ENCODE data around the gene ANKRD11. TPM values are rescaled to one million over a fixed set of nuclear protein-coding genes. Genes with fewer than 3 reads are reported as not detected.
A peak's percentile ranks its signal among the peaks of the same experiment; 100 is the strongest.

ANKRD11 gene
- total and polyA plus RNA-seq, 8 donors = 90.7 to 123 (median 98.4) TPM

GRCh38 chr16:89450537-89450936 is 39.8 kb downstream of the ANKRD11 start:
- no peaks in the 10 kb centered on the region for H3K36me3 ChIP-seq
- TF ChIP-seq CTCF (IDR thresholded peaks at IDR 0.05) = no peak
- DNase-seq (no peak), ATAC-seq (no peak)
- no peaks in the 10 kb centered on the region for H3K27me3 ChIP-seq
- no peaks in the 10 kb centered on the region for H3K9me3 ChIP-seq
- no peak overlapping the region for H3K27ac ChIP-seq
- no peak overlapping the region for H3K4me3 ChIP-seq
- H3K4me1 ChIP-seq = peaks cover 20 to 94% of the 10 kb centered on the region in 2 donors
- intact Hi-C loops (cut with DNase I) = no loop called here

GRCh38 chr16:89449726-89450335 is 40.5 kb downstream of the ANKRD11 start:
- ATAC-seq (peak; percentile 54), DNase-seq (no peak)
- H3K27ac ChIP-seq = peak overlapping the region in 1 of 2 donors; percentile 41
- H3K36me3 ChIP-seq = no peaks in the 10 kb centered on the region
- no peak overlapping the region for H3K4me3 ChIP-seq
- intact Hi-C loops (cut with DNase I) = no loop called here
- TF ChIP-seq CTCF (IDR thresholded peaks at IDR 0.05) = no peak
- H3K27me3 ChIP-seq = no peaks in the 10 kb centered on the region
- peaks cover 23 to 96% of the 10 kb centered on the region in 2 donors for H3K4me1 ChIP-seq
- H3K9me3 ChIP-seq = no peaks in the 10 kb centered on the region

- Histone ChIP-seq H3K27me3 (no peaks in the 10 kb centered on the region), H3K4me3 (no peak overlapping the region), H3K36me3 (no peaks in the 10 kb centered on the region), H3K4me1 (peaks cover 28 to 99% of the 10 kb centered on the region in 2 donors), H3K27ac (no peak overlapping the region), H3K9me3 (no peaks in the 10 kb centered on the region)
- ATAC-seq = peak; percentile 82
- peak in 2 of 4 donors; percentile 67 to 82 for DNase-seq
- no peak for TF ChIP-seq CTCF (IDR thresholded peaks at IDR 0.05)
- intact Hi-C loops (cut with DNase I) = no loop called here
Observed at GRCh38 chr16:89448656-89449055, 41.7 kb downstream of the ANKRD11 start.

- no peak overlapping the region for H3K27ac ChIP-seq
- DNase-seq = no peak
- intact Hi-C loops (cut with DNase I) = no loop called here
- H3K4me1 ChIP-seq = peaks cover 45 to 99% of the 10 kb centered on the region in 2 donors
- no peaks in the 10 kb centered on the region for H3K9me3 ChIP-seq
- no peak for ATAC-seq
- no peaks in the 10 kb centered on the region for H3K27me3 ChIP-seq
- H3K36me3 ChIP-seq = no peaks in the 10 kb centered on the region
- TF ChIP-seq CTCF (IDR thresholded peaks at IDR 0.05) = no peak
- H3K4me3 ChIP-seq = no peak overlapping the region
Observed at GRCh38 chr16:89446975-89447293, 43.4 kb downstream of the ANKRD11 start.

GRCh38 chr16:89446136-89446974 is 44.0 kb downstream of the ANKRD11 start:
- intact Hi-C loops (cut with DNase I) = no loop called here
- DNase-seq (no peak), ATAC-seq (no peak)
- Histone ChIP-seq H3K4me3 (no peak overlapping the region), H3K36me3 (no peaks in the 10 kb centered on the region), H3K27ac (no peak overlapping the region), H3K27me3 (no peaks in the 10 kb centered on the region), H3K9me3 (no peaks in the 10 kb centered on the region), H3K4me1 (peaks cover 49 to 99% of the 10 kb centered on the region in 2 donors)
- TF ChIP-seq CTCF (IDR thresholded peaks at IDR 0.05) = no peak

All from left lung (tissue), 10 donors.